Measurements from ENCODE around the gene TRHDE.
A peak's percentile ranks its signal among the peaks of the same experiment; 100 is the strongest.

- TF ChIP-seq, protein P1, sequence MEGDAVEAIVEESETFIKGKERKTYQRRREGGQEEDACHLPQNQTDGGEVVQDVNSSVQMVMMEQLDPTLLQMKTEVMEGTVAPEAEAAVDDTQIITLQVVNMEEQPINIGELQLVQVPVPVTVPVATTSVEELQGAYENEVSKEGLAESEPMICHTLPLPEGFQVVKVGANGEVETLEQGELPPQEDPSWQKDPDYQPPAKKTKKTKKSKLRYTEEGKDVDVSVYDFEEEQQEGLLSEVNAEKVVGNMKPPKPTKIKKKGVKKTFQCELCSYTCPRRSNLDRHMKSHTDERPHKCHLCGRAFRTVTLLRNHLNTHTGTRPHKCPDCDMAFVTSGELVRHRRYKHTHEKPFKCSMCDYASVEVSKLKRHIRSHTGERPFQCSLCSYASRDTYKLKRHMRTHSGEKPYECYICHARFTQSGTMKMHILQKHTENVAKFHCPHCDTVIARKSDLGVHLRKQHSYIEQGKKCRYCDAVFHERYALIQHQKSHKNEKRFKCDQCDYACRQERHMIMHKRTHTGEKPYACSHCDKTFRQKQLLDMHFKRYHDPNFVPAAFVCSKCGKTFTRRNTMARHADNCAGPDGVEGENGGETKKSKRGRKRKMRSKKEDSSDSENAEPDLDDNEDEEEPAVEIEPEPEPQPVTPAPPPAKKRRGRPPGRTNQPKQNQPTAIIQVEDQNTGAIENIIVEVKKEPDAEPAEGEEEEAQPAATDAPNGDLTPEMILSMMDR (IDR thresholded peaks at IDR 0.05) = no peak
- peak in 2 of 3 donors; percentile 10 to 31 for TF ChIP-seq POLR2A (IDR thresholded peaks at IDR 0.05)
Measured at GRCh38 chr12:72276181-72276805, 4.1 kb downstream of the TRHDE start.
